HG02798 (cell line): ENCODE measurements around the gene PPFIA1.

ENCODE experiments used
- ATAC-seq: cut with Tn5 transposase; IDR thresholded peaks from one replicate; pipeline ENCODE4 v1.9.1; 2021; ENCODE audit warnings: mild to moderate bottlenecking; ENCODE audit not compliant: unreplicated experiment, poor library complexity

The PPFIA1 gene

DNA sequence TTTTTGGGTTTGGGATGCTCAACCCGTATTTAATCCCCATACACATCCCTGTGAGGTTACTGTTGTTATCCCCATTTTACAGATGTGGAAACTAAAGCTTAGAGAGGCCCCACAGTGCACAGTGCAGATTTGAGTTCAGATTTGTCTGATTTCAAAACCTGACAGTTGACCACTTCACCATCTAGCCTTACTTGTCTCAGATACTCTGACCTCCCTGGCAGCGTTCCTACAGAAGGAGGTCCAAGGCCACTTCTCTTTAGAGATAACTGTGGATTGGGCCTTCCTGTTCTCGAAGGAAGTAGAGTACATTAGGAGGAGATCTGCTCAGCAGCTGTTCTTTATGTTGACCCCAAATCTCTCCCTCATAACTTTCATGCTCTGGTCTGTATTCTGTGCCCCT lies 81.2 kb downstream of the PPFIA1 start:
- no peak for ATAC-seq

DNA sequence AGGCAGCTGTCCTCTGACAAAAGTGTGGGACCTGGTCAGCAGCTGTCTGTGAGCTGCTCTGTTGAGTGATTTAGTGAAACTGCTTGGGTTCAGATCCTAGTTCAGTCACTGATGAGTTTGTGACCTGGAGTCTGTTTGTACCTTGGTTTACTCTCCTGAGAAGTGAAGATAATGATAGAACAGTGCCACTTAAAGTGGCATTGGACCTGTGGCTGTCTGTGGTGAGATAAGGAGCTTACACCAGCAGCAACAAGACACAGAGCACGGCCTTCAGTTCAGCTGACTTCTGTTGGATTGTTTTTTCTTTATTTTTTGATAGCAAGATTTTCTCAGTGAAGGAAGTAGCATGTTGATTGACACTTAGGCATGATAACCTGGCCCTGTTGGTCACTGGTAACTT lies 81.6 kb downstream of the PPFIA1 start:
- no peak for ATAC-seq

DNA sequence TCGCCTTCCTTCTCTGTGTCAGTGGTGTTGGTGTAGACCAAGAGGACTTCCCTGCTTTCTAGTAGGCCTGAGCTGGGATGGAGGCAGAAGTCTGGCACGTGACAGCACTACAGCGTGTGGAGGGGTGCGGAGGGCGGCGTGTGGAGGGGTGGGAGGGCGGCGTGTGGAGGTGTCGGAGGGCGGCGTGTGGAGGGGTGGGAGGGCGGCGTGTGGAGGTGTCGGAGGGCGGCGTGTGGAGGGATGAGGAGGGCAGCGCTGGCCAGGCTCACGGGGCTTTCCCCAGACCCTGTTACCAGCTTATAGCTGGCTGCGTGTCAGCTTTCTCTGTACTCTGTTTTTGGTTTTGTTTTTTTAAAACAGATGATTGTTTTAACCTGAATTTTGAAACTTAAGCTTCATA lies 82.1 kb downstream of the PPFIA1 start:
- no peak for ATAC-seq

DNA sequence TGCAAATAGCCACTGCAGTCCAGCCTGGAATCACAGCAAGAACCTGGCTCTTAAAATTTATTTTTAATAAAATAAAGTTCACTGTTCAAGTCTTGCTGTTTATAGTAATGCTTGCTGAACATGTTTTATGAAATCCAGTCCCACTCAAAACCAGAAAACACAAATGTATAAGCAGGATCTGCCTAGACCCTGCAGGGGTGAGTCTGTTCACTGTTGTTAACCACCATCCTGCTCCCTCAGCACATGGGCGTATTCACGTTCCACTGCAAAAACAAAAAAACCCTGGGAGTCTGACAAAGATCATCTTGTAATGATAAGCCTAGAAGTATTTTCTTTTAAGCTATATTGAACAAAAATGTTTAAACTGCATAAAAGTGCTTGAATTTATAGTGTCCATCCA lies 82.8 kb downstream of the PPFIA1 start:
- no peak for ATAC-seq

DNA sequence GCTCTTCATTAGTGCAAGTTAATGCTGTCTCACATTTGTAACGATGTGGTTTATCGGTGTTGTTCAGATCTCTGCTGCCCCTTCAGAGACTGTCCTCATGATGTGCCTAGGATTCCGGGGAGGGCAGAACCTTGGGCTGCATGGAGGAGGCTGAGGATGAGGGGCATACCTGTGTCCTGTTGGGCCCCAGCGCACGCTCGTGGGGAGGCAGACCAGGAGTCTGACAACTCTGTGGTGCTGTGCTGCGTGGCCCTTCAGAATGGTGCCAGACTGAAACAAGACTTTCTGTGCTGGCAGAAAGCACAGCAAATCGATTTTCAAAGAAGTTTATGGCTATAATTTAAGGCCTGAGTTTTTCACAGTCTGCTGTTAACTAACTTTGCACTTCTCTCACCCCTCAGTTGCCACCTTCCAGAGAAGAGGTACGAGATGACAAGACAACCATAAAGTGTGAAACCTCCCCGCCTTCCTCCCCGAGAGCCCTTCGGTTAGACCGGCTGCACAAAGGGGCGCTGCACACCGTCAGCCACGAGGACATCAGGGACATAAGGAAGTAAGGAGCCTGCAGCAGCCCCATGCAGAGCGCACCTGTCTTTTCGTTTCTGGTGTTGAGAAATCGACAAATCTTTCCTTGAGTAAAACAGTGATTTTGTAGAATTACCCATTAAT lies 83.5 kb downstream of the PPFIA1 start:
- ATAC-seq = no peak

DNA sequence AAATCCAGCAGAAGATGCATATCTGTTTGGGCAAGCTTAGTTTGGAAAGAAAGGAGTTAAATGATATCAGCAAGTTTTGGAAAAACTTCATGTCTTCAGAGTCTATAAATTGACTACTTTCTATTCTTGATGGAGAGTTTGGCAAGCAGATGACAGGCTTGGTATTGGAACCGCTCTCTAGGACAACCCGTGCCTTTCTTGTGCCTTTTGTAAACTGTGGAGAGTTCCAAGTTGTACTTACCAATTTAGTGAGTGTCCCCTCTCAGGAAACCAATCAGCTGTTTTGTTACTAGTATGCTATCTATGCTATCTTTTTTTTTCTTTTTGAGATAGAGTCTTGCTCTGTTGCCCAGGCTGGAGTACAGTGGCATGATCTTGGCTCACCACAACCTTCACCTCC lies 84.1 kb downstream of the PPFIA1 start:
- ATAC-seq = no peak

DNA sequence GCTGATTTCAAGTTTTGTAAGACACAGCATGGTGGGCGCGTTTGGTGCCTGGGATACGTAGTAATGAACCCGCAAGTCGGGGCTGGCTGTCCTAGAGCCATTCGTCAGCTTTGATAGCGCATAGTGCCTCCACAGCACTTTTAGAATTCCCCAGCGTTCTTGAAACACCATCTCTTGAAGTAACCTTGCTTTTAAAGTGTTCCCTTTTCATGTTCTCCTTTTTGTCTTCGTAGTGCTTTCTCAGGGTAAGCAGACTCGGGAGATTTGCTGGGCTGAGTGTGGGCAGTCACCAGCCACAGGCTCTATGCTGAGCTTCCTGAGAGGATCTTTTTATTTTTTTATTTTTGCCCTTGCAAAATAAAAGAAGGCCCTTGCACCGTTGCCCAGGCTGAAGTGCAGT lies 88.3 kb downstream of the PPFIA1 start:
- no peak for ATAC-seq

DNA sequence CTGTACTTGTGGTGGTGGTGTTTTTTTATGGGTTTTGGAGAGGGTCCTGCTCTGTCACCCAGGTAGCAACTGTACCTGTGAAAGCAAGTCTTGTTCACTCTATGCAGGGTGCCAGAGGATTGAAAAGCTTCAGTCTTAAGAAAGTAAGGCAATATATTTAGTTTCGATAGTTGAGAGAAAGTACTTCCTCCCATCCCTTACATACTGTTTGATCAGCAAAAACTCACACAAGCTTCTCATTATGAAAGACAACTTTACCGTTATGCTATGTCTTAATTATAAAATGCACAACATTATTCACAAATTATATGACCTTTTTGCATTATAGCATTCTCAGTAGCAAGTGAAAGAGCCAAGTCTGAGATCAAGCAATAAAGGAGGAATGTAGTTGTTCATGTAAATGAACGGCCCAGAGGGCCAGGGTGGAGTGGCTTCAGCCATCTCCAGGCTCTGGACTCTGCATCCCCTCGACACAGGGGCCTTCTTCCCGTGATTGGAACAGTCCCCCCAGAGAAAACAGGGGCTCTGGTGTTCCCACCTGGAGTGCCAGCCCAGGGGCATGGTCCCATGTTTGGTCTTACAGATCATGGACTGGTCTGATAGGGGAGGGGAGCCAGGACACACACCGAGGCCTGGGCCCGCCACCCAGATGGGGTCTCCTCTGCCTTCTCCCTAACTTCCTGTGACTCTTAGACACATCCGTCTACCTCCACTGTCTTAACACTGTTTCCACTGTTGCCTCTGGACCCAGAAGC lies 89.1 kb downstream of the PPFIA1 start:
- no peak for ATAC-seq

DNA sequence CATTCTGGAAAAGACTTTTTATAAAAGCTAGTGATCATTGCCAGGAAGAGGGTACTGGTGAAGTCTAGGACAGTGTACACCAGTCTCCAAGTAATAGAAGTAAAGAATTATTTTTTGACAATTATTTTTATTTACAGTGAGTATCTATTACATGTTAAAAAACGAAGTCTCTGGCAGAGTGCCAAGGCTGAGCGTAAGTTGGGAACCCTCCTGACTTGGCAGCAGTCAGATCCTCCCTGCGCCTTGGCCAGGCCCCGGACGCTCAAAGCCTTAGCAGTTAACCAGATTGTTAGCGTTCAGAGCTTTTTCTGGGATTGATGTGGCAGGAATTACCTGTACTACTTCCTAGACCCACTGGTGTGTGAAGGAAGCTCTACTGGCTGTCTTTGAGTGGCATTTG lies 89.7 kb downstream of the PPFIA1 start:
- no peak for ATAC-seq

DNA sequence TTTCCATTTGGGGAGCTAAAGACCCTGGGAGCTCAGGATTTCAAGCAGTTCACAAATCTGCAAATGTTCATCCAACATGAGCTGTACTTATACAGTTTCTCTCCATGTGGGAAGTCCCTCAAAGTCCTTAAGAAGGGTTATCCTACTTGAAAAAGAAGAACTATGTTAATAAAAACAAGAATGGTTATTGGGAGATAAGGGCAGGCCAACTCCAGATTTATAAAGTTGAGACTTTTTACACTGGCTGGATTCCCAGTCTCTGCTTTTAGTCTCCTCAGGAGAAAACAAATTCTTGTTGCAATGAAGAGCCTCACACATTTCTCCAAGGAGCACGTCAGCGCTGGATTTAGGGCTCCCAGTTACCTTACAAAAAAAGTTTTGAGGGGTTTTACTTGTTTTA lies 93.7 kb downstream of the PPFIA1 start:
- no peak for ATAC-seq

DNA sequence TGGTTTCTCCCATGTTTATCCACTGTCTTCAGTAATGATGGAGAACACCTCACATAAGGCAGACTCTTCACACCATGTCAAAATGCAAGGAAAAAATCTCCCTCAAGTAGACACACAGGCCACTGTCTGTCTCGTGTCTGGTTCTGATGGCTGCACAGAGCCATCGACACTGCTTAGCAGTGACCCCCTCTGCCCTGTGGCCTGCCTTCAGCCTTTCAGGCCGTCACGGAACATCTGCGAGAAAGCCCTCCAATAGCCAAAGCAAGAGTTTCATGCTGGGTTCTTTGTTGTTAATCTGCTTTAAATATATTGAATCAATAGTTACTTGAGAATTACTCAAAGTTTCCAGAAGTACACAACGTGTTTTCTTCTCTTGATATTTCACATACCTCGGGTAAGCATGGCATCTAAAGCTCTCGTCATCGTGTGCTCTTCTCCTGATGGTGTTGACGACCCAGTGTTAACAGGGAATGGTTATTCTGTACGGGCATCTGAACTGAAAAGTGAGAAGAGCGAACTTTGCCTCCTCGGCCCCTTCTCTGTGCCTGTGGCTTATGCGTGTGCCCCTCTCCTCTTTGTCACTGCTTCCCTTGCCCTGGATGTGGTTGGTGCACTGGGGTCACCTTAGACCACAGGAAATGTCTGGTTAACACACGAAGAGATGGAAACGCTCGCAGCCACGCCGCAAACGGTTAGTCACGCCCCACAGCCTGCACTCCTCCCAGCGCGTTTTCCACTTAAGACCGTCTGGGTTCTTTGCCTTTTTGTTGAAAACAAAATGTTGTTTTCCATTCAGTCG lies 94.5 kb downstream of the PPFIA1 start:
- ATAC-seq = no peak

DNA sequence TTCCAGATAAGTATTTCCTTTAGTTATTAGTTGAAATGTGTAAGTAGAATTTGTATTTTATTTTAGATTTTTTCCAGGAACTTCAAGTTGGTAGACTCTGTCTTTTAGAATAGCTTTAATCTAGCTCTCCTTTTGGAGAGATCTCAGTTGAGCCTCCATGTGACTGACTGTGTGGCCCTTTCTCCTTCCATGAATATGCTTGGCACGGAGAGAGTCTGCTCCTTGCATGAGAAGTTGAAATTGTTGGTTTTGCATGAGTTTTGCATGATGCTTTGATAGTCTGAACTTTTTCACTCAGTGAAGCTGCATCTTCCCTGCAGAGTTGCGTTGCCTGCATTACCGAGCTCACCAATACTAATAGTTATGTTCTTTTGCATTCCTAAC lies 95.0 kb downstream of the PPFIA1 start:
- ATAC-seq = no peak

DNA sequence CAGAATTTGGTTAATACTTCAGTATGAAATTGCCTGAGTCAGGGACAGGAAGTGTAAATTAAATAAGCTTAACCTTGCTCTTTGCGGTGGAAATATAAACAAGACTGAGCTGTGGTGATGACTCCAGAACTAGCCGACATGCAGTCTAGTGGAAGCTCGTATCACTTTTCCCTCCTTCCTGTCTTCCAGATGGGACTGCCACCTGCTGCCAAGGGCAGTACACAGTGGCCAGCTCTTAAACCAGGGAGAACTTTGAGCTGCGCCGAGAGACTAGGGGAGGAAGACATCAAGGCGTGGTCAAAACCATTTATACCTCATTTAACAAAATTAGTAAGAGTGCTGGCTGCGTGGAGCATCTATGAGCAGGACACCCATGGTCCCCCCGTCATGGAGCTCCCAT lies 96.6 kb downstream of the PPFIA1 start:
- ATAC-seq = no peak

DNA sequence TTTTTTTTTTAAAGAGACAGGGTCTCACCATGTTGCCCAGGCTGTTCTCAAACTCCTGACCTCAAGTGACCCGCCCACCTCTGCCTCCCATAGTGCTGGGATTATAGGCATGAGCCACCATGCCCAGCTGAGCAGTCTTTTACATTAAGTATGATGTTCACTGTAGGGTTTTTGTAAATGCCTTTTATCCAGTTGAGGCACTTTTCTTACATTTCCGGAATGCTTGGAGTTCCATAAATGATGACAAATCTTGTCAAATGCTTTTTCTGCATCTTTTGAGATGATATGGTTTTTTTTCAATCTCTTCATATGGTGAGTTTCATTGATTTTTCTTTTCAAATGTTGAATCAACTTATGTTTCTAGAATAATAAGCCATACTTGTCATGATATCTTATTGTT lies 98.5 kb downstream of the PPFIA1 start:
- no peak for ATAC-seq

DNA sequence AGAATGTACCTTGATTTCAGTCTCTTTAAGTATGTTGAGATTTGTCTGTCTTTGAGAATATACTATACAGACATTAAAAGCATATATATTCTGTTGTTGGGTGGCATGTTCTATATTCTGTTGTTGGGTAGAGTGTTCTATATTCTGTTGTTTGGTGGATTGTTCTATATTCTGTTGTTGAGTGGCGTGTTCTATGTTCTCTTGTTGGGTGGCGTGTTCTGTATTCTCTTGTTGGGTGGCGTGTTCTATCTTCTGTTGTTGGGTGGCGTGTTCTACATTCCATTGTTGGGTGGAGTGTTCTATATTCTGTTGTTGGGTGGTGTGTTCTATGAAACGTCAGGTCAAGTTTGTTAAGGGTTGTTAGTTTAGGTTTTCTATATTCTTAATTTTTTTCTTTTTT lies 100.8 kb downstream of the PPFIA1 start:
- ATAC-seq = no peak

DNA sequence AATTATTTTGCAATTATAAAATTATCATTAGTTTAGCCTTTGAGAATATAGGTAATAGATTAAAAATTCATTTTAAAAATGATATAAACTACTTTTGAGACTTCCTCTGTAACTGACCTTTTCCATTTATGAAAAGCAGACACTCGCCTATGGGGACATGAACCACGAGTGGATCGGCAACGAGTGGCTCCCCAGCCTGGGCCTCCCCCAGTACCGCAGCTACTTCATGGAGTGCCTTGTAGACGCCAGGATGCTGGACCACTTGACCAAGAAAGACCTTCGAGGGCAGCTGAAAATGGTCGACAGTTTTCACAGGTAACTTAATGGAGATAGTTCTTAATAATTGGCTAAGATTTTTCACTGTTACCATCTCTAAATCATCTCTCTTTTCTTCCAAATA lies 101.6 kb downstream of the PPFIA1 start:
- ATAC-seq = no peak

DNA sequence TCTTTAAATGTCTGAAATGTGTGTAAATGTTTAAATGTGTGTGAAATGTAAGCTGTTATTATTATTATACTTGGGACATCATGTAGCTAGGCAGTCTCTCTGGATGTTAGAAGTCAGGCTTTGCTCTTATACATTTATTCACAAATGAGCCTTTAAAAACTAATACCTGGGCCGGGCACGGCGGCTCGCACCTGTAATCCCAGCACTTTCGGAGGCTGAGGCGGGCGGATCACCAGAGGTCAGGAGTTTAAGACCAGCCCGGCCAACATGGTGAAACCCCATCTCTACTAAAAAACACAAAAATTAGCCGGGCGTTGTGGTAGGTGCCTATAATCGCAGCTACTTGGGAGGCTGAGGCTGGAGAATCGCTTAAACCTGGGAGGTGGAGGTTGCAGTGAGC lies 106.1 kb downstream of the PPFIA1 start:
- no peak for ATAC-seq

DNA sequence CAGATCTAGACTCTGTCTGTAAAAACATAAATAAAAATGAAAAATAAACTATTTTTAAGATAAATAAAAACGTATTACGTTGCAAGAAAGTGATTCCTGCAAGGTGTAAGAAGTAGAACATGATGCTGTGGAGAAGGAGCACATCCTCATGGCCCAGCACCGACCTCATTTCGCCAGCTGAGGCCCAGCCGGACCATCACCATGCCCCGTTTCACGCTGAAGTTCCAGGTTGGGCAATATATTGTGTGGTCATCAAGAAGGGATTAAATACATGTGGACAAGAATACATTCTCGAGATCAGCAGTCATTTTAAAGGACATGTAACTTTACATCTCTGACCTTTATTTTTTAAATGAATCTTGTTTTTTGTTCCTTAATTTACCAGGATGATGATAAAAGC lies 107.2 kb downstream of the PPFIA1 start:
- no peak for ATAC-seq

DNA sequence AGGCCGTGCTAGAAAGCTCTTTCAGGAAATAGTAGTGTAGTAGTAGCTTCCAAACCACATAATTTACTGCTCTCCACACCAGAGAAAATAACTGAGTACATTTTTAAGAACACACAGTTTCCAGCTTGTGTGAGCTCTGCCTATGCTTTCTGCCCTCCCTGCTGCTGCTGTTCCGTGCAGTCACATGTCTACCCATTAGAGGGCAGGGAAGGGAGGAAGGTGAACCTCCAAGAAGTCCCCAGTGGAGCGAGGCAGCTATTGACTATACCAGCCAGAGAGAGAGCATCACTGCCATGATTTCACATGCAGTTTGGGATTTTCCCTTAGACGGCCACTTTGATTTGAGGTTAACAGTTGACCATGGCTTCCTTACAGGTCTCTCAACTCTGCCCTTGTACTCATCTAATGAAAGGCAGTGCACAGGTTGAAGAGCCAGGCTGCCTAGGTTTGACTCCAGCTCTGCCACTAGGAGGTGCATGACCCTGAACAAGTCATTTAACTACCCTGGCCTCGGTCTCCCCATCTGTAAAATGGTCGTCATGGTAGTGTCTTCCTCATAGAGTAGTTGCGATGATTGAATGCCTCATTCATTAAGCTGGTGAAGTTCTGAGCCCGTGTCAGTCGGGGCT lies 108.1 kb downstream of the PPFIA1 start:
- ATAC-seq = no peak

DNA sequence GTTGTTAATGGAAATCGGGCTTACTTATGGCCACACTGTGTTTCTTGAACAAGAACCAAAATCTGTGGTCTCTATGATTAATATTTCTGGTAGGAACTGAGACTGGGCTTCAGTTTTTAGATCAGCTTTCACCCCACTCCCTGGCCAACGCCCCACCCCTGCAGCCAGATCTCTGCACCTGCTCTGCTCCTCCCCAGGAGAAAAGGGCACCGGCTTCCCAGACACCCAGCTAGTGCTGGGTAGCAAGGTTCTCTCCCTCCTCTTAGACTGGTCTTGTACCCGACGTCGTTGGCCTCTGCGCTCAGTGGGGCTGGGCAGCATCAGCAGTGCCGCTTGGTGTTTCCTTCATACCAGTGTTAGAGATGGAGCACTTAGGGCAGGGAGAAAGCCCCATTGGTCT lies 110.9 kb downstream of the PPFIA1 start:
- ATAC-seq = no peak
